NCI-H524 treated with DMSO at 0.1 percent for 48 hours (cell line): Measurements from ENCODE around the gene ANKS1B.
A peak's percentile ranks its signal among the peaks of the same experiment; 100 is the strongest.
"Not testable (repeated sequence)": the region's sequence is repeated elsewhere in the genome, so short reads cannot be mapped to it uniquely, and the experiment has no call there.

ENCODE experiments used
- DNase-seq: peaks from one replicate; lab custom pipeline; 2025; lab: John Stamatoyannopoulos, UW

Gene ANKS1B

DNA sequence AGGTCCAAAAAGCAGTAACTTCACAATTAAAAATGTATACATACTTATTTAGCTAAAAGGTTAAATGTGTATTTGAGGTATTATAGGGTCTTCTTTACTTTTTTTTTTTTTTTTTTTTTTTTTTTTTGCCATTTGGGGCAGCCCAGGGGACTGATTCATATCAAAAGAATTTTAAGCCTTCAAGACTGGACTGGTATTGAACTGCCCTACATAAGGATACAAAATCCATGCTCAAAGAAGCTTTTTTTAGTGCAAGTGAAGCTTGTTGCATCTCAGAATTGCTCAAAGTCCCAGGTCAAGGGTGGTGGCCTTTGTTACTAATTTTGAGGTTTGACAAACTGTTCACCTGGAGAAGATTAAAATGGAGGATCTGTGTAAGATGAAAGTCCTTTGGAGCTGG lies 1215.7 kb downstream of the ANKS1B start:
- DNase-seq: no peak

DNA sequence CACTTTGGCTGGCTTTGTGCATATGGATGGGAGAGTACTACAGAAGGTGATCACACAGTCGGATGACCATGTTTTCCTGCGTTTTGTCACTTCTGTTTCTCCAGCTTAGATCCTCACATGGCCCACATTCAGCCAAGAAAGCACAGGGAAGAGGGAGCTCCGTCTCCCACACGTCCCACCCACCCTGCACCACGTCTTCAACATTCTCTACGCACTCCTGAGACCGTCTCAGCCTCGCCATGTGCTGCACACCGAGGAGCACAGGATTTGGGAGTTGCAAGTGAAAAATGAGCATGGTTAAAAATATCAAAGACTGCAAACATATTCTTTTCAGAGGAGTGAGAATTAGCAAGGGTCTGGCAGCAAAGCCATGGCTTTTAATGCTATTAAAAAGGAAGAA lies 1217.5 kb downstream of the ANKS1B start:
- no peak for DNase-seq

DNA sequence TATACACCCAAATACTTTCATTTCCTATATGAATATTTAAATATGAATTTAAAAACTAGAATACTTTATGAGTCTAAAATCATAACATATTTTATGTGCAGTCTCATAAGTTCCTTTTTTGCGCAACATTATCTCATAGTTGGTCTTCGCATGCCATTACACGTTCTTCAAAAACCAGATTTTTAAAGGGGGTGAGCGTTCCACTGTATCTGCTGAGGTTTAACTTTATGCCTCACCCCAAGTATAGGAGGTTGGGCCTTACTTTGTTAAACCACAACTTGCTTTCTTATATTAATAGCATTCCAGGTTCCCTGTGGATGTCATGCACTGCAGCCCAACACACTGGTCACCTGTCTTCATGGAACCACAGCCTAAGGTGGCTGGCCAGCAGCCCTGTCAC lies 1221.1 kb downstream of the ANKS1B start:
- no peak for DNase-seq

DNA sequence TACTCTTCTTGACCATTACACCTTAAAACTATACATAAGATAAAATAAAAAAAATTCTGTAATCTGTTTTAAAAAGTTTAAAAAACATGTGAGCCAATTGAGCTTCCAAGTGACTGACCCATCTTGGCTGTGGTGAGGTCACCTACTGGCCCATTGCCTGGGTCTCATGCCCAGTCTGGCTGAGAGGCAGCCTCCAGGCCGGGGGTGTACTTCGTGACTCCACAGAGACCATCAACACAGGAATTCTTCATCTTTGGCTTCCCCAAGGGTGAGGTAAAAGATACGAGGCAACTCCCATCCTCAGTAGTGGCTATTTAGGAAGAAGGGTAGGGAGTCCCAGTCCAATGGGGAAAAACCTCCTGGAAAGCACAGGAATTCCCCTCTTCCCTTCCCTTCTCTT lies 1226.4 kb downstream of the ANKS1B start:
- DNase-seq: no peak

DNA sequence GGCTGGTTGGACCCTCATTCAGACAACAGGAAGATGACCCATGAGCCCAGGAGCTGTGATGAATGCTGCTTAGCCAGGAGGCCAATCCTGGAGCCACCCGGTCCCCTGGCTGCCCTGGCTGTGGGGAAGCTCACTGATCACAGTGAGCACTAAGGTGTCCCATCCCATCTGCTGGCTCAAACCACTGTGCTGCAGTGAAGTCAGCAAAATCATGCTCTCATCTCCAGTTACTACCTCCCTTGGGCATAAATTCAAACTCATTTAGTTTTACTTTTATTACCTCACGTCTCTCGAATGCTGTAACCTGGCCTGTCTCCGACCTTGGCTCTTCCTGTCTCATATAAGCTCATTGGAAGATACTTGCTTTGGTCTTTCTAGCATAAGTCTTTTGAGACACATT lies 1227.3 kb downstream of the ANKS1B start:
- no peak for DNase-seq

DNA sequence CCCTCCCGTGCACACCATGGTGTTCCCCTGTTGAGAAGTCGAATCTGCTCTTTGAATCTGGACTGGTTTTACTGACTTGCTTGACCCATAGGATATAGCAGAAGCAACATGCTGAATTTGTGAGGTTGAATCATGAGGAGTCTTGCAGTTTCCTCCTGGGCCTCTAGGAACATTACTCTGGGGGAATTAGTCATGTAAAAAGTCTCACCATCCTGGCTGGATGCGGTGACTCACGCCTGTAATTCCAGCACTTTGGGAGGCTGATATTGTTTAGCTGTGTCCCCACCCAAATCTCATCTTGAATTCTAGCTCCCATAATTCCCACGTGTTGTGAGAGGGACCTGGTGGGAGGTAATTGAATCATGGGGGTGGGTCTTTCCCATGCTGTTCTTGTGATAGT lies 1228.9 kb downstream of the ANKS1B start:
- not testable (repeated sequence) for DNase-seq

DNA sequence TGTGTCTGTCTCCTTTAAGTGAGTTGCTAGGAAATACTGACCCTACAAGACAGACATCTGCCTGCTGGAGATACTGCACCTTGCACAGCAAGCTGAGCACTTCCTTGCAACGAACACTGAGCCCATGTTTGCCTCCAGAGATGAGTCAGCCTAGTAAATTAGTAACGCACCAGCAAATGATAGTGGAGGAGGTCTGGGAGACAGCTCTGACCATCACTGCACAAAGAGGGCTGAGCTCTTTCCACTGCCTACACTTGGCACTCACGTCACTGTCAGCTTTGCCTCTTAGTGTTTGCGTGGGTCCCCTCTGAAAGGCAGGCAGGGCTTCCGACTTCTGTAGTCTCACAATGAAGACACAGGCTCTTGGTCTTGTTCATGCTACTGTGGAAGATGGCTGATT lies 1230.6 kb downstream of the ANKS1B start:
- DNase-seq: no peak

DNA sequence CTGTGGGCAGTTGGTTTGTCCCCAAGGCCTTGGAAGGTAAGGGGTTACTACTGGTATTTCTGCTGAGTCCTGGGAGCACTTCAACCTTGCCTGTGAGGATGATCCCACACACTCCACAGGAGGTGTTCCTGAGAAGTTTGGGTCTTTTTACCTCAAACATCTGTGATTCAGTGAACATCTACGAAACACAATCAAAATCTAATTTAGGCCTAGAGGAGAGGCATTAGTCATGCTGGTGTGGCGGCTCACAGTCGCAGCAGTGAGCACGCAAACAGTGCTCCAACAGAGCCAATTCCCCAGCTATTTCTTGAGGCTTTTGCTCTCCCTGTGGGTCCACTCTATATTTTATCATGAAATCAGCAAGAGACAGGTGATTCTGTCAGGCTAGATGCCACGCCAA lies 1232.0 kb downstream of the ANKS1B start:
- no peak for DNase-seq

DNA sequence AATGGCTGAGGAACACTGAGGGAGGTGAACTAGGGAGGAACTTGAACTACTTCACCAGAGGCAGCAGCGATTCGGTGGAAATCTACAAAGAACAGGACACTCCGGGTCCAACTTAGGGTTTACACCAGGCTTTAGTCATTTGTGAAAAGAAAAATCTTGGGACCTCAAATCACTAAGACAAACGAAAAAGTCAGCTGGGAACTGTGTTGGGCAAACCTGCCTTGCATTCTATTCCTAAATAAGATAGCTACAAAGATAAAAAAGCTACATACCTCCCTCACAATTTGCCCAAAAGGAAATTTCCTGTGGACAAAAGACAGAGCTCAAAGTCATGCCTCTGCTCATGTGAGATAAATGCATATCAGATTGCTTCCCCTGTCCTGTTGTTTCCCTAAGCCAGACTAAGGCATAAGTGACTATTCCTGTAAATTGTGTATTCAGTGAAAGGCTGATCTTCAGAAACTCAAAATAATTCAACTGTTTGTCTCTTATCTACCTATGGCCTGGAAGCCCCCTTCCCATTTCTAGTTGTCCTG lies 1233.1 kb downstream of the ANKS1B start:
- DNase-seq: no peak

DNA sequence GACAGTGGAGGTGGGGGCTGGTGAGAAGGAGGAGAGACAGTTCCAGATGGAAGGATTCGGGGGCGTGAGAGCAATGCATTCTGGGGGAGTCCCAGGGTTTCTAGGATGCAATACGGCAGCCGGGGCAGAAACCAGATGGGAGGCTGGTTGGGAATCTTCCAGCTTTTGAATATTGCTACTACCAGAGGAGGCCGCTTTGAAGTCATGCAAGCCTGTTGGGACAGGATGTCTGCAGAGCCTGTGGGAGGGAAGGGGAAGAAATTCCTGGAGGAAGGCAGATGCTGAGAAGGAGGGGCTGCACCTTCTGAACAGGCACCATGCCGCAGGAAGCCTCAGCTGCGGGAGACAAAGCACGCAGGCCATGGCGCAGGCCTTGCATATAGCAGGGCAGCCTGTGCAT lies 1234.2 kb downstream of the ANKS1B start:
- no peak for DNase-seq

DNA sequence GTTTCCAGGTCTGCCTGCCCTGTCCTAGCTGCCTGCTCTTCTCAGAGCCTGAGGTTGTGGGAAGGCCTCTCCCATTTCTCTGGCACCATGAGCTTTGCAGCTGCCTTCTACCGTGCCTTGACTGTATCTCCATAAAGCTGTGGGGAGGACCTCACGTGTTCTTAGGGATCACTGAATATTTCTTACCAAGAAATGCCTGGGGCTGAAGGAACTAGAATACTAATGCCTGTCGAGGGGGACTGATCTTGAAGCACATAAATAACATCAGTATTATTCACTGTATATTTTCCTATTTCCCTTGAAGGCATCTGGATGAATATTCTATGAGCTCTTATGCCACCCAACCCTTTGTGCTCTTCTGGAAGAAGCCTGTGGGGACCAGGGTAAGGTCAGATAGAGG lies 1236.3 kb downstream of the ANKS1B start:
- DNase-seq: no peak

DNA sequence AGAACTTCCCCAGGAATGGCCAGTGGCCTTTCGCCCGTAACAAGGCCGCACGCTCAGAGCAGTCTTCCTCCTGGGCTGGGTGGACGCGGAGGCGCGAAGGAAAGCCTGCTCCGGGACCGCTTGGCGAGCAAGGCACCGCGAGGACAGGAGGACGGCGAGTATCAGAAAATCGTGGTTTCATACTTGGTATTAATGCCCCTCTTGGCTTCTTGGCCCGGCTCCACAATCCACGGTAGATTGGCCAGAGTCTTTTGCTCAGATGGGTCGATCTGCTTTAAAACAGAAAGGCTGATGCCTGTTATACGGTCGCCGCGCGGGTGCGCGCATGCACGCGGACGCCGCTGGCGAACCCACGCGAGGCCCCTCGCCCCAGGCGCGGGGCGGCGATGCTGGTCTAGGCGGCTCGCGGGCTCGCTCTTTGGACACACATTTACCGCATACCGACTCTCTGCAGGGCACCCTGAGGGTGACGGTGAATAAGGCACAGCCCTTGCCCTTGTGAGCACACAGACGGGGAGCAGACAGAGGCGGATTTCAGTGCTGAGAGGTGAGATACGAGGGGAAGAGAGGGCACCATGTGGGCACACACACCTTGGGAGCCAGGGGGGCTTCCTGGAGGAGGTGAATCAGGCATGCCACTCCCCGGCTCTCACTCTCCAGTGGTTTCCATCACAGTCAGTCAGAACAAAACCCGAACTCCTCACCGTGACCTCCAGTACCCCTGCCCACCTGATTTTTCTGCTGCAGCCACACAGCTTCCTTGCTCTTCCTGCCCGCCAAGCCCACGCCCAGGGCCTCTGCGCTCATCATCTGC lies 1239.0 kb downstream of the ANKS1B start:
- no peak for DNase-seq

DNA sequence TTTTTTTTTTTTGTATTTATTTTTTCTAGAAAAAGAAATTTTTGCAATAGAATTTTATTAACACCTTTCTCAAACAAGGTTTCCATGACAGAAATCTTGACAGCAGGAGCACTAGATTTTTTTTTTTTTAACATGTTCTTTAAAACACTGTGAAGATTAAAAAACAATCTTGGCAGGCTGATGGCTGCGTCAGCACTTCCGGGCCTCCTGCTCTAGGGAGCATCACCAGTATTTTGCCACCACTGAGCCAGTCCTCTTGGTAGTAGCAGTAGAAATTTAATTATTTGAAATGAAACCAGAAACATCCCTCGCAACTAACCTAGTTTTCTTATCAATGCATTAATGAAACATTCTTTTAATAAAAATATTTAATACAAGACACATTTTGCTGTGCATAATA lies 1240.1 kb downstream of the ANKS1B start:
- no peak for DNase-seq

DNA sequence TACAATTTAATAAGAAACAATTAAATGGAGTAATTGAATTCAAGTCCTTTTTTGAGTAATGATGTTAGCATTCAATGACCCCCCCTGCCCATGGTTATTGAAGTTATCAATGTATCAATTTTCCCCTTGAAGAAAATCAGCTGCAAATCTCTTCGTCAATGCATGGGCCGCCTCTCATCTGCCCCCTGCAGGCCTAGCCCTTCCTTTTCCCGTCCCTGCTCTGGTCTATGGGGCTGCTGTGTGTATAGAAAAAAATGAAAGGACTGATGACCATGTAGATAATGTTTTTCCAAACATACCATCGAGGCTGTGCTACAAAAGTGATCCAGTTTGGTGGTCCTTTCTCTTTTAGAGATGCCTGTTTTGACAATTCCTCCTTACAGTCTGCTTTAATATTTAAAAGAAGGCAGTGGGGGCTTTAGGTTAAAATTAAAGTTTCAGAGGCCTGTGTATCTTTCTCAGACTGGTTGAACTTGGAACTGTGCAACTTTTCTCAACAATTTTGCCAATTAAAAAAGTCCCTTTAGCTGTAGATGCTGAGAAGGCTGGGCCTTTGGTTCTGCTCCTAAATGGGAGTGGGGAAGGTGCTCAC lies 1241.3 kb downstream of the ANKS1B start:
- no peak for DNase-seq

DNA sequence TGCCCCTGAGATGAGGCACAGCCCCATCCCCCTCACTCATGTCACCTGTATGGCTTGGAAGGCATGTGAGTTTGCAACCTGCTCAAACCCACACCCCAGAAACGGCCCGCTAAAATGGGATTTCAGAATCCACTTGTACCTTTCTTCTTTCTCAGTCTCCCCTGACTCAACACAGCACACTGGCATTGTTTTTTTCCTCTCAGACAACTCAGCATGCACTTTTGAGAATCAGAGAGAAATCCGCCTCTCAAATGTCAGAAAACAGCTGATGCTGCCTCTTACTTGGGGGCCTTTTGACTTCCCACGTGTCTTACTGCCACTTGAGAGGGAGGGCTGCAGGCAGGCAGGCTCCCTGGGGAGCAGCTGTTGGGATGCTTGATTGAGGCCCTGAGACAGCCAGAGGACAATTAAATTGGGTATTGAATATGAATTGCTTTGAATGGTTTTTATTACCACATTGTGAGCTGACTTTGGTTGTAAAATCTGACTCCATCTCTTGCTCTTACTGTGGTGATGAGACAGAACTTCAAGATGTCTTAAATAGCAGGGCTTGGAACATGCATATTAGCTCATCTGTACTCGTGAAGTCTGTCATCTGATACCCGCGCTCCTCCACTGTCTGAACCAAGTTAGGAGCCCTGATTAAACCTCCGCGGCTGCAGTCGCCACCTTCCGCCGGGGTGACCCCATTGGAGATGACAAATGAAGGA lies 1243.0 kb downstream of the ANKS1B start:
- DNase-seq: peak; percentile 80

DNA sequence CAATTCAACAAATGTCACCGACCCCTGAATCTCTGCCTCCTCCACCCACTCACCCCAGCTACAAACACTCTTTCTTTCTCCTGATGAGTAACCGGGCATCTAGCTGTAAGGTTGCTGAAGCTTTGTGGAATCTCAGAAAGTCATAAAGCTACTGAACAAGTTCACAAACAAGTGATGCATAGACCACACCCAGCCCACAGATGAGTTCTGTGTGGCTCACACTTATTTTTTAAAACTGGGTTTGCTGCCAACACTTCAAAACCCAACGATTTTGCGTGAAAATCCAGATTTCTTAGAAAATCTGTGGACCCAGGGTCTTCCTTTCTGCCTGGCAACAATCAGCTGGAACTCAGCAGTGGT lies 1243.6 kb downstream of the ANKS1B start:
- no peak for DNase-seq

DNA sequence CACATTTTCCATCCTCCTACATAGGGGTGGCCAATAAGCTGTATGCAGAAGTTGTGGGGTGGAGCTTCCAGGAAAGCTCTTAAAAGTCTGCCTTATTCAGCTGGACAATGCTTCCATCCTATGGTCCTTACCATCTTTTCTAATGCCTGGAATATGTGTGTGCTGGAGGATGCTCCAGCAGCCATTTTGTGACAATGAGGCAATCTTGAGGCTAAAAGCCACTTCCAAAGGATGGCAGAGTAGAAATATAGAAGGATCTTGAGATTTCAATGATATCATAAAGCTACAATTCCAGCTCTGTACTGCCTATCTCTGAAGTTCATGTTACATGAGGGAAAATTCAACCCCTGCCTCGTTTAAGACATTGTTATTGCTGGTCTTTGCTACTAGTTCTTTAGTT lies 1244.0 kb downstream of the ANKS1B start:
- no peak for DNase-seq

DNA sequence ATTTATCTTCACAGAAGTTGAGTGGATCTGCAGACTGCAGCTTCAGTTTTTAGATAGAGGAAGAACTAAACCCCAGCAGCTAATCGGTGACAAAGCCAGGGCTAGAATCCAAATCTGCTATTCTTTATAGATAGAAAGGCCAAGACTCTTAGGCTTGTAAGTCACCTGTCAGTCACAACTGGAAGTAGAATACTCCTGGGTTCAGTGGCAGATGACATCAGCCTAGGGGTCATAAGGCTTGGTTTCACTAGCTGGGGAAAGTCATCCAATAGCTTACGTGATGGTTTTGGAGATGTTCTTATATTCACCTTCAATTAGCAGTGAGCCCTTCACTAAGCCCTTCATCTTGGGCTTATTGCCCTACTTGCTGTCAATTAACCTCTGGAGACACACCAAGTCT lies 1246.2 kb downstream of the ANKS1B start:
- DNase-seq: no peak

DNA sequence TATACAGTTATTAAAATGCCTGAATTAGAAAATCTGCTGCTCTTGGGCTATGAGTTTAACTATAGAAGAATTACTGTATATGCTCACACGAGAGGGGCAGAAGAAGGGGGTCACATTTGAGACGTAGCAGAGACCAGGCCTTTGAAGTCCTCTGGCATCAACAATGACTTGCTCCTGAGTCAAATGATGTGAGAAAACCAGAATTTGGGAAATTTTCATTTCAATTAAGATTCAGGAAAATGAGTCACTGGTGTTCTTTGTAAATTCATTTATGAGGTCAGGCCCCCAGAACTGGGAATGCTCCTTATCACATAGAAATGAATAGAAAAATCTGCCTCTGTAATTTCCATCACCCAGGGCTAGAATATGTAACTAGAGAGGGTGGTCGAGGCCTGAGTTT lies 1246.7 kb downstream of the ANKS1B start:
- DNase-seq: no peak

DNA sequence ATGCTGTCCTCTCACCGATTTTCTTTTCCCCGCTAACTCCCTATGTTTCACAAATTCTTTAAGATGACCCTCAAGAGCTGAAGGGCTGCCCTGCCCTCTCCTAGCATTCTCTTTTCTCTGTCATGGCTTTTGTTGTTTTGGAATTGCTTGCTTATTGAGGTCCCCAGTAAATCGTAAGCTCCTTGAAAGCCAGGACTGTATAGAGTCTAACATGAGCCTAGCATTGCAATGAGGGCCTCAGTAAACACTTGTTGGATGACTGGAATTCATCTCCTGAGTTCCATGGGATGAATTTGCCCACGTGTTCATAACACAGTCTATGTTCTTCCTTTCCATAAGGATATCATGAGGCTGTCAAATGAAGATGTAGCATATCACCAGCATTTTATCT lies 1247.4 kb downstream of the ANKS1B start:
- no peak for DNase-seq

DNA sequence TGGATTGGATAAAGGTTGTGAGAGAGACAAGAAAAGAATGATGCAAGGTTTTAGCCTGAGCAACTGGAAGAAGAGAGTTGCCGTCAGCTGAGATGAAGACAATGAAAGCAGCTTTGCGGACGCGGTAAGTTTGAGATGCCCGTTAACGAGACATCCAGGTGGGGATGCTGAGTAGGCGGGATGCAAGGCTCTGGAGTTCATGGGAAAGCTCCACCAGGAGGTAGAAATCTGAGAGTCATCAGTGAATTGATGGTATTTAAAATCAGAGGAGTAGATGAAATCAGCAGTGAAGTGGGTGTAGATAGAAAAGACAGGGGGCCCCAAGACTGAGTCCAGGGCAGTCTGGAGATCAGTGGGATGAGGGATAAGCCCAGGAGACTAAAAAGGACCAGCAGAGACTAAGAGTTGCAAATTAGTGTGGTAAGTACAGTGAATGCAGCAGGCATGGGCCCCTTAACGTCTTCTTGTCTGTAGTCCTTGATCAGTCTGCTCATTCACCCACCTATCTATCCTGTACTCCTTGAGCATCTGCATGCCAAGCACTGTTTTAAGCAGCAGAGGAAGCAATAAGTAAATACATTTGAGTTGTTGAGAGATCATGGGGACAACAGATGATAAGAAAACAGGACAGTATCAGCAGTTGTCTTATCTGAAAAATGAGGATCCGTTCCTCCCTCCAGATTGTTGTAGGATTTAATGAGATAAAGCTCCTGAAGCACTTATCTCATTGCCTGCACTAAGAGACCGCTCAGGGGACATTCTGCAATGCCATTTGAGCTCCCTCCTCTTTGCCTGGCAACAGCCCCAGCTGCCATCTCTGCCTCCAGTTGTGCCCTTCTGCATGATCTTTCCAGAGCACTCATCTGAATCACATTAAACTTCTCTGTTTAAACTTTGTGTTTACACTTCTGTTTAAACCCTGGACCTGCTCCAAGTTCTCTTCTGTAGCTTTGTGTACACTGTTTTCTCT lies 1248.1 kb downstream of the ANKS1B start:
- peak; percentile 31 for DNase-seq

DNA sequence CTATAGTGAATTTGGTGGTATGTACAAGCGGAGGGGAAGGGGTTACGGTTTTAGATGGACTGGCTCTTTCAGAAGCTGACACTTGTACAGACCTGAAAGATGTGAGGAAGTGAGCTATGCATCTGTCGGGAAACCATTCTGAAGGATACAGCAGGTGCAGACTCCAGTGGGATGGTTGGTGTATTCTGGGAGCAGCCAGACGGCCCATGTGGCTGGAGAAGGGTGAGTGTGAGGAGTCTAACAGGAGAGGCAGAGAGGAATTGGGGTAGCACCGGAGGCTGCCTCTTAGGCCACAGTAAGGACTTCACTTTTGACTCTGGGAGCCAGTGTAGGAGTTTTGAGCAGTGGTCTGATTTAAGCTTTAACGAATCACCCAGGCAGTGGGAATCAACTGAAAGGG lies 1248.9 kb downstream of the ANKS1B start:
- DNase-seq: no peak
